ENCODE results near the gene CCDC201. TPM values are rescaled to one million over a fixed set of nuclear protein-coding genes. Genes with fewer than 3 reads are reported as not detected.

CCDC201 gene
- total RNA-seq, 2 donors from 2014 or later, result not detected

- Histone ChIP-seq H3K36me3 (peaks cover 22% of the 10 kb centered on the region), H3K4me1 (ENCODE audit: control insufficient read depth in 1 of 2, low read depth in 2 of 2) (peaks cover 0 to 27% of the 10 kb centered on the region in 2 donors), H3K4me3 (no peak overlapping the region), H3K9me3 (no peaks in the 10 kb centered on the region), H3K27me3 (replicated peaks; ENCODE audit: insufficient read depth) (no peaks in the 10 kb centered on the region), H3K27ac (no peak overlapping the region)
- DNase-seq (ENCODE audit: low spot score) (no peak), ATAC-seq (ENCODE audit: insufficient number of reproducible peaks, low FRiP score, low read depth) (no peak)
- TF ChIP-seq CTCF (IDR thresholded peaks at IDR 0.05), result no peak
Observed at GRCh38 chr7:45914911-45915310, 42.0 kb upstream of the CCDC201 start.

GRCh38 chr7:45912972-45913371 is 40.1 kb upstream of the CCDC201 start:
- ATAC-seq (ENCODE audit: insufficient number of reproducible peaks, low FRiP score, low read depth), result no peak
- Histone ChIP-seq H3K9me3 (no peaks in the 10 kb centered on the region), H3K27ac (no peak overlapping the region), H3K4me1 (ENCODE audit: control insufficient read depth in 1 of 2, low read depth in 2 of 2) (peaks cover 0 to 8% of the 10 kb centered on the region in 2 donors), H3K36me3 (peaks cover 22% of the 10 kb centered on the region), H3K27me3 (replicated peaks; ENCODE audit: insufficient read depth) (no peaks in the 10 kb centered on the region), H3K4me3 (no peak overlapping the region)
- no peak for TF ChIP-seq CTCF (IDR thresholded peaks at IDR 0.05)
- no peak for DNase-seq (ENCODE audit: low spot score)

GRCh38 chr7:45911311-45911710 is 38.4 kb upstream of the CCDC201 start:
- no peaks in the 10 kb centered on the region for H3K27me3 ChIP-seq (replicated peaks; ENCODE audit: insufficient read depth)

GRCh38 chr7:45910855-45911254 is 38.0 kb upstream of the CCDC201 start:
- Histone ChIP-seq H3K27me3 (replicated peaks; ENCODE audit: insufficient read depth) (no peaks in the 10 kb centered on the region), H3K9me3 (no peaks in the 10 kb centered on the region), H3K4me3 (no peak overlapping the region), H3K36me3 (peaks cover 14% of the 10 kb centered on the region), H3K4me1 (ENCODE audit: control insufficient read depth in 1 of 2, low read depth in 2 of 2) (no peaks in the 10 kb centered on the region), H3K27ac (no peak overlapping the region)
- ATAC-seq (ENCODE audit: insufficient number of reproducible peaks, low FRiP score, low read depth) (no peak), DNase-seq (ENCODE audit: low spot score) (no peak)
- no peak for TF ChIP-seq CTCF (IDR thresholded peaks at IDR 0.05)

More at GRCh38 chr7:45911311-45911710, 38.4 kb upstream of the CCDC201 start:
- no peak for TF ChIP-seq CTCF (IDR thresholded peaks at IDR 0.05)
- no peaks in the 10 kb centered on the region for H3K9me3 ChIP-seq
- no peak for ATAC-seq (ENCODE audit: insufficient number of reproducible peaks, low FRiP score, low read depth)
- H3K4me3 ChIP-seq, result no peak overlapping the region
- H3K36me3 ChIP-seq, result peaks cover 18% of the 10 kb centered on the region
- no peak for DNase-seq (ENCODE audit: low spot score)
- H3K4me1 ChIP-seq (ENCODE audit: control insufficient read depth in 1 of 2, low read depth in 2 of 2), result no peaks in the 10 kb centered on the region
- no peak overlapping the region for H3K27ac ChIP-seq

GRCh38 chr7:45909561-45909960 is 36.7 kb upstream of the CCDC201 start:
- H3K4me3 ChIP-seq, result no peak overlapping the region
- ATAC-seq (ENCODE audit: insufficient number of reproducible peaks, low FRiP score, low read depth) (no peak), DNase-seq (ENCODE audit: low spot score) (no peak)
- no peak for TF ChIP-seq CTCF (IDR thresholded peaks at IDR 0.05)
- no peaks in the 10 kb centered on the region for H3K4me1 ChIP-seq (ENCODE audit: control insufficient read depth in 1 of 2, low read depth in 2 of 2)
- peaks cover 11% of the 10 kb centered on the region for H3K36me3 ChIP-seq
- no peak overlapping the region for H3K27ac ChIP-seq
- H3K27me3 ChIP-seq (replicated peaks; ENCODE audit: insufficient read depth), result no peaks in the 10 kb centered on the region
- no peaks in the 10 kb centered on the region for H3K9me3 ChIP-seq

Data from thoracic aorta (tissue), 2 donors.